ENCODE data around the gene RTN4R.

DNA sequence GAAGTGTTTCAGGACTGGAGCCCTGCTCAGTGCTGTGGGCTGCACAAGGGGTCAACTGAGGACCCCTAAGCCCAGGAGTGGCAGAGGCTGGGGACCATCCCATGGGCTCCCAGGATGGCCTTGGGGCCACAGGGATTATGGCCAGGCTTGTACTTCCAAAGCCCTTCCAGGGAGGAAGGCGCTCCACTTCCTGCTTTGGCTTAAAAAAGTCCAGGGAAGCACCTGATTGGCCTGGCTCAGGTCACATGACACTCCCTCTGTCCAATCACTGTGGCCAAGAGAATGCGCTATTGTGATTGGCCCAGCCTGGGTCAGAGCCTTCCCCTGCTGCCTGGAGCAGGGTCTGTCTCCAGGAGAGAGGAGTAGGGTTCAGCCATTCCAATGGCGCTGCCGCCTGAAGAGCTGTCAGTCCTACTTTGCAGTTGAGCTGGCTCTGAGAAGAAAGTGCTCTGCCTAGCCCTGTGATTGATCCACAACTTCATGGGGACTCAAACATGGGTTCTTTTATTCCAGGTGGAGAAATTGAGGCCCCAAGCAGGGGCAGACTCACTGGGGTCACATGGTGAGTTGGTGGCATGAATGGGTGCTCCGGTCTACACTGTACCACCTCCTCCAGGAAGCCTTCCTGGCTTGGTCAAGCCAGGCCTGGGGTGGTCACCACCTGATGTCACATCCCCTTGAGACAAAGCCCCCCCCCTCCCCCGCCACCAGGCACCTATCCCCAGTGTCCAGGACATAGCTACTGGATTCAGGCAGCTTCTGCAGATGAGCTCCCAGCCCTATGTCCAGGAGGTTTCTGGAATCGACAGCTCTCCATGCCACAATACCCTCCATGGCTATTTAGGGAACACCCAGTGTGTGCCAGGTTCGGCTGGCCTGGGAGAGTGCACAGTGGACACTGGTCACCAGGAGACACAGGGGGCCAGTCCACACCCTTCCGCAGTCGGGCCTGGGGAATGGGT is 48.2 kb downstream of the RTN4R start:
- TF ChIP-seq CTCF (conservative IDR thresholded peaks at IDR 0.05; ENCODE audit: low read depth, low read length) (no peak), EZH2phosphoT487 (IDR thresholded peaks at IDR 0.05; ENCODE audit: borderline replicate concordance, low read length) (no peak), EZH2 (IDR thresholded peaks at IDR 0.05; ENCODE audit: low read length, unreplicated experiment) (no peak)

Data from PC-3 (cell line).